MM.1S (cell line): ENCODE data around the gene LRMDA.

Source experiments
- DNase-seq: peaks from one replicate; pipeline ENCODE4 v3.0.0-alpha.2; 2015
- H2AFZ ChIP-seq: fragments of 300-600 bp; sonication (generic); 2 replicates; pipeline ENCODE4 v1.6.0; 2016; ENCODE audit warnings: antibody characterized with exemption, low read length
- H3F3A ChIP-seq: fragments of 300-600 bp; sonication (generic); 2 replicates; pipeline ENCODE4 v1.6.1; 2016; ENCODE audit warnings: mild to moderate bottlenecking, antibody characterized with exemption, low read length, moderate library complexity, mixed read lengths; ENCODE audit not compliant: insufficient read depth
- H3K27ac ChIP-seq: fragments of 300-600 bp; sonication (generic); 2 replicates; pipeline ENCODE4 v1.5.1; 2016; ENCODE audit warnings: mild to moderate bottlenecking, low read length
- H3K27me3 ChIP-seq: fragments of 300-600 bp; sonication (generic); replicated peaks from 2 replicates; pipeline ENCODE4 v1.6.0; 2016; ENCODE audit warnings: low read length; ENCODE audit not compliant: insufficient read depth
- H3K36me3 ChIP-seq: fragments of 300-600 bp; sonication (generic); replicated peaks from 2 replicates; pipeline ENCODE4 v1.6.1; 2016; ENCODE audit warnings: mild to moderate bottlenecking, low read length, mixed read lengths; ENCODE audit not compliant: insufficient read depth
- H3K4me1 ChIP-seq: fragments of 300-600 bp; sonication (generic); 2 replicates; pipeline ENCODE4 v1.6.1; 2016; ENCODE audit warnings: low read length, mixed read lengths
- H3K4me2 ChIP-seq: fragments of 300-600 bp; sonication (generic); 2 replicates; pipeline ENCODE4 v1.6.0; 2016; ENCODE audit warnings: low read depth, low read length
- H3K4me3 ChIP-seq: fragments of 300-600 bp; sonication (generic); 2 replicates; pipeline ENCODE4 v1.5.1; 2016; ENCODE audit warnings: low read length, mixed read lengths
- H3K79me2 ChIP-seq: fragments of 300-600 bp; sonication (generic); 2 replicates; pipeline ENCODE4 v1.6.1; 2016; ENCODE audit warnings: mixed run types, low read length, mixed read lengths
- H3K9ac ChIP-seq: fragments of 300-600 bp; sonication (generic); 2 replicates; pipeline ENCODE4 v1.6.1; 2016; ENCODE audit warnings: low read length, mixed read lengths
- H3K9me2 ChIP-seq: fragments of 300-600 bp; sonication (generic); replicated peaks from 2 replicates; pipeline ENCODE4 v1.6.1; 2016; ENCODE audit warnings: mild to moderate bottlenecking, low read length, mixed read lengths; ENCODE audit not compliant: insufficient read depth
- H3K9me3 ChIP-seq: fragments of 300-600 bp; sonication (generic); replicated peaks from 2 replicates; pipeline ENCODE4 v1.6.1; 2016; ENCODE audit warnings: mild to moderate bottlenecking, low read length, mixed read lengths; ENCODE audit not compliant: insufficient read depth
- H4K20me1 ChIP-seq: fragments of 300-600 bp; sonication (generic); 2 replicates; pipeline ENCODE4 v1.6.1; 2016; ENCODE audit warnings: mild to moderate bottlenecking, low read length, moderate library complexity, mixed read lengths; ENCODE audit not compliant: insufficient read depth
- EZH2 ChIP-seq: fragments of 300-600 bp; sonication (generic); optimal IDR thresholded peaks from 2 replicates; pipeline ENCODE3; 2017; ENCODE audit warnings: low read depth, mild to moderate bottlenecking, antibody characterized with exemption, low read length, mixed read lengths
- EZH2phosphoT487 ChIP-seq: fragments of 300-600 bp; sonication (generic); IDR thresholded peaks from 2 replicates; pipeline ENCODE4 v1.6.1; 2018; ENCODE audit warnings: antibody characterized with exemption, low read length
- TF ChIP-seq, protein P1 (sequence below): fragments of 300-600 bp; sonication (generic); IDR thresholded peaks from 2 replicates; pipeline ENCODE4 v1.5.1; 2016; ENCODE audit warnings: antibody characterized with exemption, low read length, mixed read lengths

Gene LRMDA

DNA sequence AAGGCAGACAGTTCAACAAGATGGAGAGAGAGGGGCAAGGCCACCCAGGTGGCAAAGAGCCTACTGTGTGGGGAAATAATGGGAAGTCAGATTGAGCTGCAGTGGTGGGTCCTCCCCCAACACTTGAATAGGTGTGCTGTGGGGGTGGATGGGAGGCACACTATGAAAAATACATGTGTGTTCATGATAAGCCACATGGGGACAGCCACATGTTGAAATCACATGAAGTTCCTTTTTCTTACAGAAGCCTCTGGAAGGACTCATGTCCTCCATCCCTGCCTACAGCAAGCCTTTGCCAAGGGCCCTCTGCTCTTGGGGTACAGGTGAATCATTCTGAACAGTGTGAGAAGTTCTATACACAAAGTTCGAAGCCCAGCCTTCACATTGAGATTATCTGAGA is 310.9 kb downstream of the LRMDA start:
- Histone ChIP-seq H3K9ac (no peak overlapping the region), H3K36me3 (no peaks in the 10 kb centered on the region), H4K20me1 (no peaks in the 10 kb centered on the region), H3K4me3 (no peak overlapping the region), H3K27ac (no peak overlapping the region), H3K9me3 (no peaks in the 10 kb centered on the region), H3K9me2 (no peaks in the 10 kb centered on the region), H3K79me2 (no peaks in the 10 kb centered on the region), H3F3A (no peaks in the 10 kb centered on the region), H3K27me3 (no peaks in the 10 kb centered on the region), H3K4me2 (no peak overlapping the region), H3K4me1 (no peaks in the 10 kb centered on the region), H2AFZ (no peak overlapping the region)
- TF ChIP-seq, protein P1, sequence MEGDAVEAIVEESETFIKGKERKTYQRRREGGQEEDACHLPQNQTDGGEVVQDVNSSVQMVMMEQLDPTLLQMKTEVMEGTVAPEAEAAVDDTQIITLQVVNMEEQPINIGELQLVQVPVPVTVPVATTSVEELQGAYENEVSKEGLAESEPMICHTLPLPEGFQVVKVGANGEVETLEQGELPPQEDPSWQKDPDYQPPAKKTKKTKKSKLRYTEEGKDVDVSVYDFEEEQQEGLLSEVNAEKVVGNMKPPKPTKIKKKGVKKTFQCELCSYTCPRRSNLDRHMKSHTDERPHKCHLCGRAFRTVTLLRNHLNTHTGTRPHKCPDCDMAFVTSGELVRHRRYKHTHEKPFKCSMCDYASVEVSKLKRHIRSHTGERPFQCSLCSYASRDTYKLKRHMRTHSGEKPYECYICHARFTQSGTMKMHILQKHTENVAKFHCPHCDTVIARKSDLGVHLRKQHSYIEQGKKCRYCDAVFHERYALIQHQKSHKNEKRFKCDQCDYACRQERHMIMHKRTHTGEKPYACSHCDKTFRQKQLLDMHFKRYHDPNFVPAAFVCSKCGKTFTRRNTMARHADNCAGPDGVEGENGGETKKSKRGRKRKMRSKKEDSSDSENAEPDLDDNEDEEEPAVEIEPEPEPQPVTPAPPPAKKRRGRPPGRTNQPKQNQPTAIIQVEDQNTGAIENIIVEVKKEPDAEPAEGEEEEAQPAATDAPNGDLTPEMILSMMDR, result no peak
- no peak for TF ChIP-seq EZH2phosphoT487
- TF ChIP-seq EZH2, result no peak
- no peak for DNase-seq

GRCh38 chr10:75743291-75743778 is 311.9 kb downstream of the LRMDA start:
- Histone ChIP-seq H3K9me3 (no peaks in the 10 kb centered on the region), H3K36me3 (no peaks in the 10 kb centered on the region), H3K79me2 (no peaks in the 10 kb centered on the region), H4K20me1 (no peaks in the 10 kb centered on the region), H3F3A (no peaks in the 10 kb centered on the region), H3K27ac (no peak overlapping the region), H2AFZ (no peak overlapping the region), H3K4me3 (no peak overlapping the region), H3K4me1 (no peaks in the 10 kb centered on the region), H3K27me3 (no peaks in the 10 kb centered on the region), H3K9me2 (no peaks in the 10 kb centered on the region), H3K4me2 (no peak overlapping the region), H3K9ac (no peak overlapping the region)
- DNase-seq, result no peak
- TF ChIP-seq EZH2phosphoT487, result no peak
- TF ChIP-seq, protein P1, result no peak
- TF ChIP-seq EZH2, result no peak

- Histone ChIP-seq H3K36me3 (no peaks in the 10 kb centered on the region), H3K27me3 (no peaks in the 10 kb centered on the region), H3K4me3 (no peak overlapping the region), H3K4me1 (no peaks in the 10 kb centered on the region), H3K4me2 (no peak overlapping the region), H3K9me3 (no peaks in the 10 kb centered on the region), H4K20me1 (no peaks in the 10 kb centered on the region), H3K9me2 (no peaks in the 10 kb centered on the region), H3F3A (no peaks in the 10 kb centered on the region), H3K27ac (no peak overlapping the region), H3K9ac (no peak overlapping the region), H3K79me2 (no peaks in the 10 kb centered on the region), H2AFZ (no peak overlapping the region)
- no peak for DNase-seq
- TF ChIP-seq, protein P1, result no peak
- TF ChIP-seq EZH2phosphoT487, result no peak
- TF ChIP-seq EZH2, result no peak
These were observed 312.8 kb downstream of the LRMDA start for GRCh38 chr10:75744261-75744660.
